HG02870 (cell line): Measurements from ENCODE around the gene WNT6.
A peak's percentile ranks its signal among the peaks of the same experiment; 100 is the strongest.

Experiments used
- ATAC-seq: cut with Tn5 transposase; IDR thresholded peaks from one replicate; pipeline ENCODE4 v1.9.1; 2021; ENCODE audit warnings: mild to moderate bottlenecking, moderate library complexity; ENCODE audit not compliant: unreplicated experiment

WNT6 gene

DNA sequence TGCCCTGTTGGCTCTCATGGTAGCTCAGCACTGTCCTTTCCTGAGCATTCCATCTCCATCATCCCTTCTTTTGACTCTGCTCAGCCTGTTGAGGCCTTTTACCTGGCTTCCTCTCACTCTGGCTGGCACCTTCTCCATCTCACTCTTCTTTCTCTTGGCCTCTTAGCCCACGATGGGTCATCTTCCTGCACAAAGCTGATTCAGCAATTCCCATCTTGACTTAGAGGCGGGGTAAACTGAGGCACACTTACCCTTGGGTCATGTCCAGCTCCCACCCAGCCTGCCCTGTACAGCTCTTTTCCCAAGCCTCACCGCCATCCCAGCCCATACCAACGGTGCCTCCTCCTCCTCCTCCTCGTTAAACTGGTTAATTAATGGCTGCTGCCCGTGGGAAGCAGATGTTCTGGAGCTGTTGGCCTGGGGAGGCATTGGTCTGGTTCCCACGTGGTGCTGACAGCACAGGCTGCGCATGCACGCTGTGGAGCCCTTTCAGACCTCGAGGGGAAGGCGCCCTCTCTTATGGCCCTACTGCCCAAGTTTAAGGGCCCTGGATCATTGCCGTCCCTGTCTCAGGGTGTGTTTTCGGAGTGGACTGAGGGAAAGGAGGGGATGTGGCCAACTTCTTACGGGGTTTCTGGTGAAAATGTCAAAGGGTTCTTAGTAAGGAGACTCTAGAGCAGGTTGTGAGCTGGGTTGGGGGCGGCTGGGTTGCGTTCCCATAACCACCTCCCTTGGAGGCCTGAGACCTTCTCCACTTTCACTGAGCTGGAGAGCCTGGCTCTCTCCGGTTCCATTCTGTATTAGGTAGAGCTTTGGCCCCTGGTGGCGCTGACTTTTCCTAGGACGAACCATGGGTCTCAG, 31.9 kb downstream of the WNT6 start:
- no peak for ATAC-seq

DNA sequence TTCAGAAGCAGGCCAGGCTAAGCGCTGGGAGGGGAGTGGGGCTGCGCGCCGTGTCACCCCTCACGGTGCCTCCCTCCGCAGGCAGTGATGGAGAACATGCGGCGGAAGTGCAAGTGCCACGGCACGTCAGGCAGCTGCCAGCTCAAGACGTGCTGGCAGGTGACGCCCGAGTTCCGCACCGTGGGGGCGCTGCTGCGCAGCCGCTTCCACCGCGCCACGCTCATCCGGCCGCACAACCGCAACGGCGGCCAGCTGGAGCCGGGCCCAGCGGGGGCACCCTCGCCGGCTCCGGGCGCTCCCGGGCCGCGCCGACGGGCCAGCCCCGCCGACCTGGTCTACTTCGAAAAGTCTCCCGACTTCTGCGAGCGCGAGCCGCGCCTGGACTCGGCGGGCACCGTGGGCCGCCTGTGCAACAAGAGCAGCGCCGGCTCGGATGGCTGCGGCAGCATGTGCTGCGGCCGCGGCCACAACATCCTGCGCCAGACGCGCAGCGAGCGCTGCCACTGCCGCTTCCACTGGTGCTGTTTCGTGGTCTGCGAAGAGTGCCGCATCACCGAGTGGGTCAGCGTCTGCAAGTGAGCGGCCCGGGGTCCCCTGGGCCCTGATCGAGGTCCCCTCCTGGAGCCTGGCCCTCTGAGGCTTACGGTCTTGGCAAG, 33.2 kb downstream of the WNT6 start:
- ATAC-seq: peak; percentile 31

DNA sequence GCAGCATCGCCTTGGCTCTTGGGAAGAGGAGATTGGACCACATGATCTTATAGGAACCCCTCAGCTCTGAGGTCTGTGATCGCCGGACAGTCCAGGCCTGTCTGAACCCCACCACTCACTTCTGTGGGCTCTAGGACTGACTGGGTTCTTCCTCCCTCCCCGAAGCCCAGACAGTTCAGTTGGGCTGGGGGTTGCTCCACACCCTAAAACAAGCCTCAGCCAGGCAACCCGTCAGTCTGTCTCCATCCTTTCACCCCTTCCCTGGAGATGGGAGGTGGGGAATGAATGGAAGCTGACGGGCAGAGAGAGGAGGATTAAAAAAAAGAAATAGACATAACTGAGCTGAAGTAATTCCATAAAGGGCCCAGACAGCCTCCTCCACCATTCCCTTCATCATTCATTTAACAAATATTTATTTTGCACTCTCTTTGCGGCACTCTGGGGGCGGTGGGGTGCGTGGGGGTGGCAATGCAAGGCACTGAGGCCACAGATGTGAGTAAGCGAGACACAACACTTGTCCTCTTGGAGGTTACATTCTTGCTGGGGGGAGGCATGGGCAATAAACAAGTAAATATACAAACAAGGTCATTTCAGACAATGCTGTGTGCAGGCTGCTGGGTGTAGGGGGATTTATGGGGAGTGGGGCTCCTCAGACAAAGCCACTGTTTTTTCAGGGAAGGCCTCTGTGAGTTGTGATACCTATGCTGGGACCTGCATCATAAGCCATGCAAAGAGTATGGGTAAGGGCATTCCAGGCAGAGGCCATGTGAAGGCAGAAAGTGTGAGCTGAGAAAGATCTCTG, 33.9 kb downstream of the WNT6 start:
- ATAC-seq: no peak

DNA sequence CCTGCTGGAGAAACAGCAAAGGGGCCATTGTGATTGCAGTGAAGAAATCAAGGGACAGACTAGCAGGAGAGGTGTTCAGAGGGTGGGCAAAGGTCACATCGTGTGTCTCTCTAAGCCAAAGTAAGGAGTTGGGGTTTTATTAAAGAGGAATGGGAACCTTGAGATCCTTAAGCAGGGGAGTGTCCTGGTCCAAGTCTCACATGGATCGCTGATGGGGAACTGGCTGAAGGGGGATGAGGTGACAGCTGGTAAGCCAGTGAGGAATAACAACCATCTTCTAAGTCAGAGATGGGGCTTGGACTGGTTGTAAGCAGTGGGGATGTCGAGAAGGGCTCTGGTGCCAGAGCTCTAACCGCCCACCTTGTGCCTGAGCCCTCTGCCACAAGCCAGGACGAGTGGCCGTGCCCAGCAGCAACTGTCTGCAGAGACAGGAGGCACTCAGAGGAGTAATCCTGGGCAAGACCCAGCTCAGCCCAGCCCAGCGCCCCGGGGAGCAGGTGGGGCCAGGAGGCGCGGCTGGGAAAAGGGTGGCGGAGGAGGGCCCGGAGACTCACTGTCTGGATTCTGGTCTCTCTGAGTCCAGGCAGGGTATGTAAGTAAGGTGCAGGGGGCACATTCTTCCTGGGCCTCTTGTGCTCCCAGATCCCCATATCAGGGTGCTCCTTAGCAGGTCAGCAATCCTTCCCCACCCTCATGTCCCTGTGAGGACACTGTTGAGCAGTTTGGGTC, 34.7 kb downstream of the WNT6 start:
- ATAC-seq: no peak

DNA sequence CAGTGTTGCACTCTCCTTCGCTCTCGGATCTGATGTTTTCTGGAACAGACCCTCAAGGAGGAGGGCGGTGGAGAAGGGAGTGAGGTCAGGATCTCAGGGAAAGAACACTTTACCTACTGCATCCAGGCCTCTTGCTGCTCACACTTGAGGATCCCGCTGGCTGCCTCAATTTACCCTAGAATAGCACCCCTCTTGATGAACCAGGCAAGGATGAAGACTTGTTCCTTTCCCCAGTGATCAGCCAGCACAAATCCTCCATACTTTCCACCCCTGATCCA, 35.2 kb downstream of the WNT6 start:
- ATAC-seq: no peak

GRCh38 chr2:218895326-218895725, 35.7 kb downstream of the WNT6 start:
- ATAC-seq: no peak

GRCh38 chr2:218895759-218896500, 36.3 kb downstream of the WNT6 start:
- ATAC-seq: peak; percentile 10

GRCh38 chr2:218896501-218897393, 37.1 kb downstream of the WNT6 start:
- peak; percentile 70 for ATAC-seq

DNA sequence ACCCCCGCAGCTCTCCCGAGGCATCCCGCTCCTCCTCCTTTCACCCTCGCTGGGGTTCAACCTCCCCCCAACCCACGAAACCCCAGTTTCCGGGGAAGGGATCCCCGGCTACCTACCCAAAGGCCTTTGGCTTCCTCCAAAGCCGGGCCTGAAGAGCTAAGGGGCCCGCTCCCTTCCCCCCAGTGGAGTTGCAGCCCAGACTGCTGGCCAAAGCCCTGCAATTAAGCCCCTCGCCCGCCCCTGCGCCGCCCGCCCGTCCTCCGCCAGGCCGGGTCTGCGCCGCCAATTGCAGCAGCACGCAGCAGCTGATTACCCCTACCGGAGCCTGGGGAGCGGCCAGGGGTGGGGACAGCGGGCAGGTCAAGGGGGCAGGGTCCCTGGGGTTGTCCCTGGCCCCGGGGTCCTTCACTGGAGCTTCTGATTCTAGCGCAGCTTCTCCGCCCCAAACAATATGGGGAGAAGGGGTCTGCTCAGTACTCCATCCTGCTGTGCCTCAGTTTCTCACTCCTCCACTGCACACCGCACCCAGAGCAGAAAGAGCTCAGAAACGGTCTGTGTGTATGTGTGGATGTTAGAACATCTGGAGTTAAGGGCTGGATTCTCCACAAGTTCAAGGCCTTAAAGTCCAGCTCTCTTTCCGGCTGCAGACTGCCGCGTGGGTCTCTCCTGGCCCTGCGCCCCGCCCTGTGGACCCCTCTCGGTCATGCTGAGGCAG, 37.9 kb downstream of the WNT6 start:
- no peak for ATAC-seq

- peak; percentile 32 for ATAC-seq
Observed at GRCh38 chr2:218898109-218898878, 38.7 kb downstream of the WNT6 start.

- ATAC-seq: no peak
Observed at GRCh38 chr2:218899147-218899546, 39.5 kb downstream of the WNT6 start.

- no peak for ATAC-seq
Observed at GRCh38 chr2:218902427-218902826, 42.8 kb downstream of the WNT6 start.

DNA sequence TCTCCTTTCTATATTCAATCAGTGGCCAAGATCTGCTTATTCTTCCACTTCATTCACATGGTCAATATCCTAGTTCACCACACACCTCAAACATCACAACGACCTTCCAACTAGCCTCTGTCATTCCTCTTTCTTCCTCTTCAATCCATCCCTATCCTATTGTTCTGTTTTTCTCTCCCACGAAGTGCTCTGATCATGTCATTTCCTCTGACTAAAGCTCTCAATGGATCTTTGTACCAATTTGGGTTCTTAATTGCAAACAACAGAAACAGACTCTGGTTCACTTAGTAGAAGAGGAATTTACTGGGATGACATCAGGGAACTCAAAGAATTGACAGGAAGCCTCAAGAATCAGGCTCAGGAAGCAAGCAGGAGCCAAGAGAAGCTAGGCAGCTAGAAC, 44.6 kb downstream of the WNT6 start:
- ATAC-seq: no peak

GRCh38 chr2:218908721-218909619, 49.4 kb downstream of the WNT6 start:
- peak; percentile 89 for ATAC-seq

DNA sequence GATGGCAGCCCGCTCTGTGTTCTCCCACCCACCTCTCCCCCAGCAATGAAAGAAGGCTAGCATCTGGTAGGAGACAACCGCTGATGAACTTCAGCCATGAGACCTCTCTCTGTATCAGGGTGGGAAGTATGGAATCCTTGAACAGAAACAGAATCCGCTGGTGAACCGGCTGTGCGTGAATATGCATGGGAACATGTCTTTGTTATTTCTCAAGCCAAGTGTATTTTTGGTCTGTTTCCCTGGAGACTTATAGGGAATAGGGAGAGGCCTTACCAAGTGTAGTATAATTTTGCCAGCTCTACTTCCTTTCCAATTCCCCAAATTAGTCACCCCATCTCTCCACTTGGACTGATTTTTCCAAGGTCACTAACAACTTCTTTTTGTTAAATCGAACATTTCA, 51.1 kb downstream of the WNT6 start:
- no peak for ATAC-seq

DNA sequence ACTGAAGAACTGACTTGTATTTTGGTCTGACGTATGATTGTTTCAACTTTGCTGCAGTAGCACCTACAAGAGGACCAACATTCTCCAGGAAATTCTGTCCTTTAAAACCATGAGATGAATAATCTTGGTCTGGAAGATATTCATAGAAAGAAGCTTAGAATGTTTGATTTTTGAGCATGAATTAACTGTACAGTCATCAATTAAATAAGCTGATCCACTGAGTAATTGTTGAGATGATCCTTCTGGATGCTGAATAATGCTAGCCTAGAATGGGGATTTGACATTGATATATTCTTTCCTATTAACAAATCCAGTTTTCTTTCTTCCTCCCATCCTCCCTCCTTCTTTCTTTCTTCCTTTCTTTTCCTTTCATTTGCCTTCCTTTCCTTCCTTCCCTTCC, 60.9 kb downstream of the WNT6 start:
- no peak for ATAC-seq
